AG08395 (cell line): Measurements from ENCODE around the gene CD180.

Experiments used
- DNase-seq: peaks from one replicate; pipeline ENCODE4 v3.0.0; 2012; ENCODE audit warnings: mixed read lengths, low spot score

The CD180 gene

GRCh38 chr5:67196537-67197059 is at the start of gene CD180:
Gene CD180, minus strand, starts transcription at chr5:67196799. Its CDS starts 158 bp downstream, at chr5:67196641.
- DNase-seq, result no peak

DNA sequence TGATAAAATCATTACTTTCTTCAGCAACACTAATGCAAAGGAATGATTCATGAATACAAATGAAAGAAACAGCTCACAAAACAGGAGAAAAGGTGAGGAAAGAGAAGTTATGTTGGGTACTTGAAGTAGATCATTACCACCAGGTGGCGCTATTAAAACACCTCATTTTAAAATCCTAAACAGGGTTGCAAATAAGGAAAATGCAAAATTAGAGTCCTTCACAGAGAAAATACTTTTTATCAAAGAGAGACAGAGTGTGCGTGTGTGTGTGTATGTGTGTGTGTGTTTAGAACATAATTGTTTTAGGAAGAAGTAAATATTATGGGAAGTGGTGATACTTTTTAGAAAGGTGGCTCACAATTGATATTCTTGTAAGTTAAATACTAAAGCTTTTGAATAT is 49.5 kb upstream of the CD180 start:
- peak; percentile 42 for DNase-seq

- no peak for DNase-seq
Measured at GRCh38 chr5:67245259-67245846, 48.8 kb upstream of the CD180 start.

GRCh38 chr5:67244345-67244793 is 47.8 kb upstream of the CD180 start:
- no peak for DNase-seq

GRCh38 chr5:67243944-67244343 is 47.3 kb upstream of the CD180 start:
- DNase-seq, result no peak

GRCh38 chr5:67243349-67243748 is 46.8 kb upstream of the CD180 start:
- DNase-seq, result no peak

GRCh38 chr5:67241326-67241725 is 44.7 kb upstream of the CD180 start:
- DNase-seq, result no peak

DNA sequence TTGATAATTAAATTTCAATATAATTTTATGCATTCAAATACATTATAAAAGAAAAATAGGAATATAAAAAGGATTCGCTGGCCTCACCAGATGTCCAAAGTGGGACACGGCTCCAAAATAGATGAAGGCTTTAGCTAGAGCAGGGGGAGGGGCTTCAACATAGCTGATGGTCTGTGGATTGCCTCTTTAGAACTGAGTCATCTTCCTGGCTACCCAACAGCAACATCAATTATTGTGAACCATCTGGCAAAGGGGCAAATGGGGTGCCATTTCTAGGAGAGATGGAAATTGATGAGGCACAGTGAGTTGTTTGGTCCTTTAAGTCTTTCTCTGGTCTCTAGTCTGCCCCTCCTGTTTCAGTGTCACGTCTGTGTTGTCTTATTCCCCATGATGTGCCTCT is 44.2 kb upstream of the CD180 start:
- no peak for DNase-seq

GRCh38 chr5:67240065-67240464 is 43.5 kb upstream of the CD180 start:
- no peak for DNase-seq

DNA sequence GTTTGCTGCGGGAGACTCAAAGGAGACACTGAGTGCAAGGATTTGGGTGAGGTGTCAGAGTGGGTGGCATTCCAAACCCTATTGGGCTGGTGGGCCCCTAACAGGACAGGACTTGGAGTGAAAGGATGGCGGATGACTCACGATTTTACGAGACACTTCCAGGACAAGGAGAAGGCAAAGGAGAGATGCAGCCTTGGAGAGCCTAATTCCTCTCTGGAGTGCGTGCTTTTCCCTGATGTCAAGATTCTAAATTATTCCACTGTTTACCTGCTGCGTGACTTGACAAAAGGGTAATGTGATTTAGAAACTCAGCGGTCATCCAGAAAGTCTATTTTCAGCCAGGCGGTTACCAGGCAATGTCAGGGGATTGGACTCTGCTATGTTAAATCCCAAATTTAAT is 41.6 kb upstream of the CD180 start:
- DNase-seq, result peak; percentile 41

GRCh38 chr5:67235399-67236110 is 39.0 kb upstream of the CD180 start:
- no peak for DNase-seq

GRCh38 chr5:67234671-67235176 is 38.1 kb upstream of the CD180 start:
- DNase-seq, result peak; percentile 79

- no peak for DNase-seq
Measured at GRCh38 chr5:67233075-67233474, 36.5 kb upstream of the CD180 start.

- DNase-seq, result no peak
Measured at GRCh38 chr5:67223211-67223610, 26.6 kb upstream of the CD180 start.

- DNase-seq, result no peak
Measured at GRCh38 chr5:67222243-67223025, 25.8 kb upstream of the CD180 start.

- no peak for DNase-seq
Measured at GRCh38 chr5:67221487-67222242, 25.1 kb upstream of the CD180 start.

DNA sequence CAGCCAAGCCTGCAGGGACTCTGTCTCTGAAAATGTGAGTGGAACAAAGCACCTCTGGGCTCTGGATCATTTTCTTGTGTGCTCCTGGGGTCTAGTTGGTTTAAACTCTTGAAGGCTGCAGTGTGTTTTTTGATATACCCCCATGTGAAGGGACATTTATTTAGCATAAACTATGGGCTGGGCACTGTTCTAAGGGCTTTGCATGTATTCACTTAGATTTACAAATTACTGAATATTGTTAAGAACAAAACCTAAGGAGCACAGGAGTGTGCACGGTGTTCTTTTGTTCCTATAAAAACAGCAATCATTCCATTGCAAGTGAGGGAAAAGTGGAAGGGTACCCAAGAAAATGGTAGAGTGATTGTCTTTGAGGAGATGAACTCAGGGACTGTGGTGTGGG is 20.0 kb upstream of the CD180 start:
- no peak for DNase-seq

DNA sequence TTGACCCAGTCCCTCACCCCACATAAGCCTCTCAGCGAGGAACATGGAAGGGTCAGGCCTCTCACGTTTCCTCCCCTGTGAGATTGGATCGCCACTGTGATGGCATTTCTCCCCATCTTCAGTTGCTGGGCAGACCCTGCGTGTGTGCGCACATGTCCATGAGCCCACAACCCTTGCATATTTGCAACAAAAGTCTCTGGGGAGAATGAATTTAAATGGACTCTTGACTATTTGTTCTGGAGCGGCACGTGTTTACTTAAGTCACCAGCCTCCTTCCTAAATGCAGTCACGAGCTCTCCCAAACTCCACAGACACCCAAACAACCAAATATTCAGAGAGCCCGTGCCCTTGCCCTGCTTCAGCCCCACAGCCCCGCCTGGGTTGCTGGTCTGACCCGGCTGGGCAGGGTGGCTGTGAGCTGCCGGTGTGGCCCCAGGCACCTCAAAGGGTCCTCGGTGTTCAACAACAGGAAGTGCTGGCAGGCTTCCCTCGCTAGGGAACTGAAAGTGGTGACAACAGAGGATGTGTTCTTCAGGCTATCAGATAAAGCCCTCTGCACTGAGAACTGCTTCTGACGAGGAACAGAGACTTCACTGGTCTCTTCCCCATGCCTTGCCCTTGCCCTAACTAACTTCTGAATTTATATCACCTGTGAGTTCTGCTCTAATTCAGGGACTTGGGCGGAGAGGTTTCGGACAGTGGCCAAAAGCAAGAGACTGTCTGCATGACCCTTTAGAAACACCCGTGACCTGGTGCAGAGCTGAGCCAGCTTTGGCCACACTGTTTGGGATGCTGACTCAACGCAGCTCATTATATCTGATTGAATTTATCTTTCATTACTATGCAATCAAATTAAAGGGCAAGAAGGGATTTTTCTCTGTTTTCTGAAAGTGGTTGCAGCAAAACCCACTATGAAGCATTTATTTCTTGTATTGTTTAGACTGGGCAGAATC is 19.2 kb upstream of the CD180 start:
- no peak for DNase-seq

- no peak for DNase-seq
Measured at GRCh38 chr5:67214707-67215447, 18.3 kb upstream of the CD180 start.

DNA sequence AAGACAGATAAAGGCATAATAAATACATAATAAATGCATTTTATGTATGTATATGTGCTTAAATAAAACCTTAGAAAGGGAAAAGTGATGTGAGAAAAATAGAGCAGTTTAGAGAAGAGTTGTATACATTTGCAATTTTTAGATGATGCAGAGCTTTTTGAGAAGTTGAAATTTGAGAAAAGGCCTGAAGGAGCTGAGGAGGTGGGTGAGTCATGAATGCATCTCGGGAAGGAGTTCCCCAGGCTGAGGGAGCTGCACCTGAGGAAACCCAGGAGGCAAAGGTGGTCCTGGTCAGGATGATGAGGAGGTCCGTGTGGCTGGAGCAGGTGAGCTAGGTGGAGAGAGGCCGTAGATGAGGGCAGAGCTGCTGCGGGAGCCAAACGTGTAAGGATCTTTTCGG is 17.4 kb upstream of the CD180 start:
- no peak for DNase-seq
